ENCODE results near the gene PDYN. TPM values are rescaled to one million over a fixed set of nuclear protein-coding genes. Genes with fewer than 3 reads are reported as not detected.

The PDYN gene
- total RNA-seq, 2 experiments from 2014 or later = not detected

GRCh38 chr20:2026004-2026403 is 32.1 kb upstream of the PDYN start:
- ATAC-seq (ENCODE audit: poor library complexity) = no peak
- TF ChIP-seq CTCF (IDR thresholded peaks at IDR 0.05) = no peak

GRCh38 chr20:2023151-2023550 is 29.3 kb upstream of the PDYN start:
- ATAC-seq (ENCODE audit: poor library complexity) (no peak), DNase-seq (no peak)
- H3K27ac Mint-ChIP-seq = no peak overlapping the region
- no peak for TF ChIP-seq CTCF (IDR thresholded peaks at IDR 0.05)
- no peaks in the 10 kb centered on the region for H3K4me1 Mint-ChIP-seq (ENCODE audit: low read depth)
- peaks cover 0 to 9% of the 10 kb centered on the region in 2 experiments for H3K27me3 ChIP-seq (ENCODE audit: control insufficient read depth in 1 of 2, insufficient read depth in 2 of 2, low read length in 2 of 2)
- H3K36me3 ChIP-seq (ENCODE audit: insufficient read depth, low read length) = no peaks in the 10 kb centered on the region
- CTCF ChIA-PET = no interaction called here
- H3K36me3 Mint-ChIP-seq (ENCODE audit: low read depth) = no peaks in the 10 kb centered on the region
- no peak overlapping the region for H3K4me3 Mint-ChIP-seq
- H3K27ac ChIP-seq (ENCODE audit: low read depth in 1 of 2, low read length in 2 of 2) = no peak overlapping the region
- no peak overlapping the region for H3K4me3 ChIP-seq (ENCODE audit: low read length)
- H3K4me1 ChIP-seq (ENCODE audit: insufficient read depth, low read length) = no peaks in the 10 kb centered on the region
- POLR2A ChIA-PET = interaction anchor here (1.1 kb wide), 1 partner anchor 80 kb away, joined by 3 read pairs; no protein-coding TSS in a partner anchor
- peaks cover 43% of the 10 kb centered on the region for H3K27me3 Mint-ChIP-seq
- H3K9me3 Mint-ChIP-seq = no peaks in the 10 kb centered on the region
- peaks cover 0 to 21% of the 10 kb centered on the region in 2 experiments for H3K9me3 ChIP-seq (ENCODE audit: control insufficient read depth in 1 of 2, insufficient read depth in 1 of 2, low read length in 2 of 2)
- intact Hi-C loops (cut with DNase I, micrococcal nuclease) = no loop called here

More at GRCh38 chr20:2026004-2026403, 32.1 kb upstream of the PDYN start:
- H3K4me1 Mint-ChIP-seq (ENCODE audit: low read depth) = no peaks in the 10 kb centered on the region
- ChIA-PET CTCF (no interaction called here), POLR2A (interaction anchor here (0.6 kb wide), 1 partner anchor 196 kb away, joined by 3 read pairs; no protein-coding TSS in a partner anchor)
- H3K27ac ChIP-seq (ENCODE audit: low read depth in 1 of 2, low read length in 2 of 2) = no peak overlapping the region
- H3K36me3 Mint-ChIP-seq (ENCODE audit: low read depth) = no peaks in the 10 kb centered on the region
- H3K4me3 ChIP-seq (ENCODE audit: low read length) = no peak overlapping the region
- peaks cover 63% of the 10 kb centered on the region for H3K27me3 Mint-ChIP-seq
- H3K36me3 ChIP-seq (ENCODE audit: insufficient read depth, low read length) = no peaks in the 10 kb centered on the region
- peaks cover 0 to 21% of the 10 kb centered on the region in 2 experiments for H3K9me3 ChIP-seq (ENCODE audit: control insufficient read depth in 1 of 2, insufficient read depth in 1 of 2, low read length in 2 of 2)
- no peaks in the 10 kb centered on the region for H3K4me1 ChIP-seq (ENCODE audit: insufficient read depth, low read length)
- H3K27me3 ChIP-seq (ENCODE audit: control insufficient read depth in 1 of 2, insufficient read depth in 2 of 2, low read length in 2 of 2) = peaks cover 0 to 9% of the 10 kb centered on the region in 2 experiments
- intact Hi-C loops (cut with DNase I, micrococcal nuclease) = loop anchor here in 1 of 2 experiments (5.0 kb wide), 1 partner anchor 51 kb away; no protein-coding TSS in a partner anchor
- H3K27ac Mint-ChIP-seq = no peak overlapping the region
- no peak overlapping the region for H3K4me3 Mint-ChIP-seq
- DNase-seq = no peak
- H3K9me3 Mint-ChIP-seq = no peaks in the 10 kb centered on the region

GRCh38 chr20:2022163-2022562 is 28.3 kb upstream of the PDYN start:
- no peak overlapping the region for H3K4me3 Mint-ChIP-seq
- intact Hi-C loops (cut with DNase I, micrococcal nuclease) = no loop called here
- POLR2A ChIA-PET = interaction anchor here (1.1 kb wide), 1 partner anchor 81 kb away, joined by 3 read pairs; no protein-coding TSS in a partner anchor

More at GRCh38 chr20:2022163-2022562, 28.3 kb upstream of the PDYN start:
- peaks cover 2 to 9% of the 10 kb centered on the region in 2 experiments for H3K27me3 ChIP-seq (ENCODE audit: control insufficient read depth in 1 of 2, insufficient read depth in 2 of 2, low read length in 2 of 2)
- Mint-ChIP-seq H3K4me1 (ENCODE audit: low read depth) (no peaks in the 10 kb centered on the region), H3K9me3 (no peaks in the 10 kb centered on the region), H3K27me3 (peaks cover 41% of the 10 kb centered on the region), H3K36me3 (ENCODE audit: low read depth) (no peaks in the 10 kb centered on the region), H3K27ac (no peak overlapping the region)
- no peak overlapping the region for H3K4me3 ChIP-seq (ENCODE audit: low read length)
- DNase-seq = no peak
- H3K4me1 ChIP-seq (ENCODE audit: insufficient read depth, low read length) = no peaks in the 10 kb centered on the region
- TF ChIP-seq CTCF (IDR thresholded peaks at IDR 0.05) = no peak
- peaks cover 0 to 18% of the 10 kb centered on the region in 2 experiments for H3K9me3 ChIP-seq (ENCODE audit: control insufficient read depth in 1 of 2, insufficient read depth in 1 of 2, low read length in 2 of 2)
- no peak overlapping the region for H3K27ac ChIP-seq (ENCODE audit: low read depth in 1 of 2, low read length in 2 of 2)
- ATAC-seq (ENCODE audit: poor library complexity) = no peak
- H3K36me3 ChIP-seq (ENCODE audit: insufficient read depth, low read length) = no peaks in the 10 kb centered on the region
- CTCF ChIA-PET = no interaction called here

All from CD4-positive, alpha-beta T cell (primary cell).